Common myeloid progenitor, CD34-positive (primary cell): ENCODE data around the gene GJC1.

ENCODE experiments used
- CTCF ChIA-PET: fragments of 350-600 bp; sonication (Branson Sonifier 250); formaldehyde crosslinking; loops from one replicate; lab custom pipeline; 2021; ENCODE audit warnings: antibody characterized with exemption; lab: Charles Lee
- POLR2A ChIA-PET: fragments of 350-600 bp; sonication (Branson Sonifier 250); formaldehyde crosslinking; loops from one replicate; lab custom pipeline; 2021; ENCODE audit warnings: antibody characterized with exemption; lab: Charles Lee
- DNase-seq, 3 donors: peaks; one replicate each; pipeline versions ENCODE4 v3.0.0 to v3.0.0-alpha.2; 2013
- H3K27ac ChIP-seq, 2 experiments: 1 replicate in 1 of 2; 2 replicates in 1 of 2; pipeline ENCODE4 v1.7.0; 2013; ENCODE audit warnings: inconsistent platforms in 2 of 2, low read length in 2 of 2, mild to moderate bottlenecking in 2 of 2, low read depth in 1 of 2, moderate library complexity in 1 of 2; ENCODE audit not compliant: severe bottlenecking in 2 of 2, insufficient read depth in 1 of 2, poor library complexity in 1 of 2
- H3K27me3 ChIP-seq, 5 experiments: replicated peaks in 2 of 5; 1 replicate in 3 of 5; 2 replicates in 2 of 5; pipeline versions ENCODE4 v1.6.1 to v1.7.0; 2013; ENCODE audit warnings: low read length in 4 of 5, mild to moderate bottlenecking in 2 of 5, moderate library complexity in 2 of 5, inconsistent platforms in 1 of 5; ENCODE audit not compliant: insufficient read depth in 5 of 5, control insufficient read depth in 4 of 5
- H3K36me3 ChIP-seq, 4 experiments: 1 replicate in 2 of 4; 2 replicates in 2 of 4; pipeline versions ENCODE4 v1.6.1 to v1.7.0; 2013; ENCODE audit warnings: low read length in 3 of 4, control low read depth in 1 of 4, mild to moderate bottlenecking in 1 of 4; ENCODE audit not compliant: control insufficient read depth in 4 of 4, insufficient read depth in 4 of 4
- H3K4me1 ChIP-seq, 4 experiments: 1 replicate in 3 of 4; 2 replicates in 1 of 4; pipeline versions ENCODE4 v1.6.1 to v1.7.1; 2013; ENCODE audit warnings: low read length in 3 of 4, mild to moderate bottlenecking in 3 of 4, control low read depth in 1 of 4, inconsistent platforms in 1 of 4, moderate library complexity in 1 of 4; ENCODE audit not compliant: control insufficient read depth in 4 of 4, insufficient read depth in 4 of 4; ENCODE audit errors: control extremely low read depth in 1 of 4
- H3K4me3 ChIP-seq, 7 experiments: 1 replicate in 4 of 7; 2 replicates in 3 of 7; pipeline versions ENCODE4 v1.5.1 to v1.7.0; 2013; ENCODE audit warnings: mild to moderate bottlenecking in 7 of 7, low read length in 6 of 7, moderate library complexity in 6 of 7, inconsistent platforms in 2 of 7, low read depth in 2 of 7, control low read depth in 1 of 7; ENCODE audit not compliant: insufficient read depth in 4 of 7, control insufficient read depth in 1 of 7; ENCODE audit errors: extremely low read depth in 1 of 7
- H3K9me3 ChIP-seq, 5 experiments: 1 replicate in 4 of 5; 2 replicates in 1 of 5; pipeline versions ENCODE4 v1.6.1 to v1.7.1; 2013; ENCODE audit warnings: low read length in 4 of 5, mild to moderate bottlenecking in 2 of 5, inconsistent platforms in 1 of 5, low read depth in 1 of 5, moderate library complexity in 1 of 5; ENCODE audit not compliant: control insufficient read depth in 4 of 5, insufficient read depth in 2 of 5; ENCODE audit errors: control extremely low read depth in 1 of 5
- WGBS: methylation state at CpG from one replicate; pipeline ENCODE4 v1.1.5; 2013; ENCODE audit not compliant: insufficient coverage; 5-methylcytosine and 5-hydroxymethylcytosine counted together

GJC1 gene

GRCh38 chr17:44765965-44766364 lies 64.1 kb downstream of the GJC1 start:
- POLR2A ChIA-PET = no interaction called here
- Histone ChIP-seq H3K4me3 (no peak overlapping the region), H3K27me3 (peaks cover 0 to 6% (median 0%) of the 10 kb centered on the region in 5 experiments), H3K36me3 (no peaks in the 10 kb centered on the region), H3K4me1 (peaks cover 0 to 45% (median 29%) of the 10 kb centered on the region in 4 experiments), H3K27ac (no peak overlapping the region), H3K9me3 (no peaks in the 10 kb centered on the region)
- CTCF ChIA-PET = interaction anchor here (0.9 to 1.3 kb wide), 3 partner anchors 9 to 32 kb away, joined by 3 read pairs; no protein-coding TSS in a partner anchor
- WGBS = 94% methylated on average over 11 of the region's 11 CpGs
- no peak for DNase-seq

DNA sequence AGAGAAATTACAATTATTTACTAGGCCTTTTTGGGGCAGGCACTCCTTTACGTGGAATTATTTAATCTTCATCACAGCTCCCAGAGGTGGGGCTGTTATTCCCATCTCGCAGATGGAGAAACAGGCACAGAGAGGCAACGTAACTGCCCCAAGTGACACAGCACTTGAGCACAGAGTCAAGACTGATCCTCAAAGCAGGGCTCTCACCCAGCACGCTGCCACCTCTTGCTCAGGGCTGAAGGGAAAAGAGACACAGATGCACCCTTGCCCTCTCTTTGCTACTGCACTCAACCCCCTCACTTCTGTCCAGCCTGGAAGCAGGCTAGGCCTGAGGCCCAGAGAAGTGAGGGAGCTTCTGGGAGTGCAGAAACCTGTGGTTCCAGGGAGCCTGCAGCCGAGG lies 66.9 kb downstream of the GJC1 start:
- Histone ChIP-seq H3K4me1 (peaks cover 0 to 25% (median 23%) of the 10 kb centered on the region in 4 experiments), H3K27ac (no peak overlapping the region), H3K4me3 (no peak overlapping the region), H3K36me3 (no peaks in the 10 kb centered on the region), H3K9me3 (no peaks in the 10 kb centered on the region), H3K27me3 (peaks cover 0 to 29% (median 5%) of the 10 kb centered on the region in 5 experiments)
- ChIA-PET CTCF (interaction anchor here (1.0 to 1.3 kb wide), 4 partner anchors 8 to 30 kb away, joined by 3 to 4 read pairs (median 3); no protein-coding TSS in a partner anchor), POLR2A (no interaction called here)
- WGBS = 100% methylated on average over 3 of the region's 5 CpGs
- no peak for DNase-seq

- DNase-seq = no peak
- Histone ChIP-seq H3K9me3 (no peaks in the 10 kb centered on the region), H3K4me3 (no peak overlapping the region), H3K4me1 (peaks cover 0 to 15% (median 13%) of the 10 kb centered on the region in 4 experiments), H3K27me3 (peaks cover 0 to 39% (median 7%) of the 10 kb centered on the region in 5 experiments), H3K27ac (no peak overlapping the region), H3K36me3 (no peaks in the 10 kb centered on the region)
- POLR2A ChIA-PET = no interaction called here
- WGBS = 95% methylated on average over 13 of the region's 17 CpGs
- CTCF ChIA-PET = interaction anchor here (1.0 to 1.3 kb wide), 3 partner anchors 8 to 17 kb away, joined by 3 read pairs; no protein-coding TSS in a partner anchor
Measured at GRCh38 chr17:44761932-44762810, 67.9 kb downstream of the GJC1 start.

DNA sequence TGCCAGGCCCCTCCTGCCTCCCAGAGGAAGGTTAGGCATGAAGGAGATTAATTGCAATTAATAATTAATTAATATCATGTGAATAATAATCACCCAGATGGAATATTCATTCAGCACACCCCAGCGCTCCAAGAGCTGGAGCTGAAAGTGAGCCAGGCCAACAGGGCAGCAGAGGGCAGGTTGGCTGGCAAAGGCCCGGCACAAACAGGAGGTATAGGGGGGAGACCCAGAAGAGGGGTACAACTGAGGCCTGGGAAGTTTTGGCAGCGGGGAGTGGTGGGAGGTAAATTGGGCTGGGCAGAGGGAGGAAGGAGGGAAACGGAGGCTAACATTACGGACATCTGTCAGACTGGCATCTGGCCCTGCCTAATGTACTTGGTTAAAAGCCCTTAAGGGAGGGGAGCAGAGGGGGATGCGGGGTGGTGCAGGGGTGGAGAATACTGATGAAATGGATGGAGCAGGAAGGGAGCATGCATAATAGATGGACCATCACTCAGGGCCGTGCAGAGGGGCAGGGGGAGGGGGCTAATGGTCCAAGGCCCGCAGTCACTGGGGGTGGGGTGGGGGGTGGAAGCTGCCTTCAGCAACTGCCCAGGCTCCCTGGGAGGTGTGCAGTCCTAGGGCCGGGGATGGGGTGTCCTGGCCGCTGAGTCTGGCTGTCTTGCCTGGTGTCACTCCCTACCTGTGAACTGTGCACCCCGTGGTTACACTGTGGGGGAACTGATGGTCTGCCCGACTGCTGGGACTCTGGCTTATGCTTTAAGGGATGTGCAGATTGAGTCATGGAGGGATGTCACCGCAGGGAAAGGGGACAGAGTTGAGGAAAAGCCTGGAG lies 69.4 kb downstream of the GJC1 start:
- WGBS = 96% methylated on average over 7 of the region's 13 CpGs
- Histone ChIP-seq H3K9me3 (no peaks in the 10 kb centered on the region), H3K4me1 (peaks cover 0 to 15% (median 13%) of the 10 kb centered on the region in 4 experiments), H3K4me3 (no peak overlapping the region), H3K27me3 (peaks cover 0 to 43% (median 7%) of the 10 kb centered on the region in 5 experiments), H3K36me3 (no peaks in the 10 kb centered on the region), H3K27ac (no peak overlapping the region)
- no peak for DNase-seq
- ChIA-PET CTCF (interaction anchor here (1.3 to 1.6 kb wide), 2 partner anchors 9 to 18 kb away, joined by 3 to 4 read pairs; no protein-coding TSS in a partner anchor), POLR2A (no interaction called here)

GRCh38 chr17:44759916-44760243 lies 70.2 kb downstream of the GJC1 start:
- peaks cover 0 to 43% (median 7%) of the 10 kb centered on the region in 5 experiments for H3K27me3 ChIP-seq
- H3K36me3 ChIP-seq = no peaks in the 10 kb centered on the region
- no peaks in the 10 kb centered on the region for H3K9me3 ChIP-seq
- H3K4me1 ChIP-seq = peaks cover 0 to 15% (median 13%) of the 10 kb centered on the region in 4 experiments
- no peak overlapping the region for H3K27ac ChIP-seq
- ChIA-PET POLR2A (interaction anchor here (0.5 kb wide), 1 partner anchor 124 kb away, joined by 3 read pairs; no protein-coding TSS in a partner anchor), CTCF (interaction anchor here (0.6 to 1.6 kb wide), 5 partner anchors 10 to 119 kb away, joined by 3 to 4 read pairs (median 3); no protein-coding TSS in a partner anchor)
- no peak overlapping the region for H3K4me3 ChIP-seq
- 56% methylated on average over 2 of the region's 3 CpGs for WGBS
- DNase-seq = no peak

- H3K9me3 ChIP-seq = no peaks in the 10 kb centered on the region
- peaks cover 0 to 43% (median 7%) of the 10 kb centered on the region in 5 experiments for H3K27me3 ChIP-seq
- H3K27ac ChIP-seq = no peak overlapping the region
- ChIA-PET POLR2A (interaction anchor here (0.5 to 1.0 kb wide), 2 partner anchors 8 to 125 kb away, joined by 3 to 5 read pairs; no protein-coding TSS in a partner anchor), CTCF (interaction anchor here (0.6 to 1.6 kb wide), 5 partner anchors 11 to 119 kb away, joined by 3 to 4 read pairs (median 3); no protein-coding TSS in a partner anchor)
- H3K4me1 ChIP-seq = peaks cover 0 to 15% (median 13%) of the 10 kb centered on the region in 4 experiments
- no peak for DNase-seq
- H3K4me3 ChIP-seq = peak overlapping the region in 4 of 7 experiments; percentile 20 to 66 (median 35)
- no peaks in the 10 kb centered on the region for H3K36me3 ChIP-seq
- WGBS = 16% methylated on average over 25 of the region's 60 CpGs
Measured at GRCh38 chr17:44759086-44759915, 70.8 kb downstream of the GJC1 start.
